NCI-H2227 (cell line): ENCODE results near the gene LAMA3.
"Not testable (repeated sequence)": the region's sequence is repeated elsewhere in the genome, so short reads cannot be mapped to it uniquely, and the experiment has no call there.

Experiments
- DNase-seq: peaks from one replicate; lab custom pipeline; 2025; ENCODE audit not compliant: unreplicated experiment; lab: John Stamatoyannopoulos, UW

LAMA3 gene

DNA sequence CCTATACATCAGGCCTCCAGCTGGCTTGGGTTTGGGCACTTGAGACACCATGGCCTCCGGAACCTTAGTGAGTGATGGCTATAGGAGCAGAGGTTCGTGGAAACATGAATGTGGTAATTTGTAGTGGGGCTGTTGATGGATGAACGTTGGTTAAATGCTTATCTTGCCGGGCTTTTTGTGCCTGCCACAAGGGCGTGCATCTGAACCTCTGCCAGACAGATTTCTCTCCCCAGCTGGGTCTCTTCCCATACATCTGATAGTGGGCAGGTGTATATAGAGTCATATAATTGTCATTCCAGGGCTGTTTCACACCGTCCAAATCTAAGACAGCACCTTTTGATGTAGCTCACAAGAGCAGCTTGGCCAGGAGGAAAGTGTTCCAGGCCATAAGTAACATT lies 14.7 kb downstream of the LAMA3 start:
- no peak for DNase-seq

DNA sequence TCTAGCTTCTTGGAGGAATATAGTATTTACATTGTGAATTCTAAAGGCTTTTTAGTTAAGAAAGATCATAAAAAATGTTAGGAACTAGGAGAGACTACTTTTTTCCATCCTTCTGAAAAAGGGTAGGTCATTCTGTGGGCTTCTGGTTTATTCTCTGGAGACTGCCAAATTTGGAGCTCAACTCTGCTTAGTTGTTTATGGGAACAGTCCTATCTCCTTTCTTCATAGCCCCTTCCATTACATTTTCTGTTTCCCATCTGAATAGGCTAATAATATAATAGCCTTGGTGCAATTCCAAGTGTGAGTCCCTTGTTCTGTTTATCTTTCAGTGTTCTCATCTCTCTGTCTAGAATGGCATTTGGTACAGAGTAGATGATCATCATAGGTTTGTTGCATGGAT lies 15.6 kb downstream of the LAMA3 start:
- no peak for DNase-seq

DNA sequence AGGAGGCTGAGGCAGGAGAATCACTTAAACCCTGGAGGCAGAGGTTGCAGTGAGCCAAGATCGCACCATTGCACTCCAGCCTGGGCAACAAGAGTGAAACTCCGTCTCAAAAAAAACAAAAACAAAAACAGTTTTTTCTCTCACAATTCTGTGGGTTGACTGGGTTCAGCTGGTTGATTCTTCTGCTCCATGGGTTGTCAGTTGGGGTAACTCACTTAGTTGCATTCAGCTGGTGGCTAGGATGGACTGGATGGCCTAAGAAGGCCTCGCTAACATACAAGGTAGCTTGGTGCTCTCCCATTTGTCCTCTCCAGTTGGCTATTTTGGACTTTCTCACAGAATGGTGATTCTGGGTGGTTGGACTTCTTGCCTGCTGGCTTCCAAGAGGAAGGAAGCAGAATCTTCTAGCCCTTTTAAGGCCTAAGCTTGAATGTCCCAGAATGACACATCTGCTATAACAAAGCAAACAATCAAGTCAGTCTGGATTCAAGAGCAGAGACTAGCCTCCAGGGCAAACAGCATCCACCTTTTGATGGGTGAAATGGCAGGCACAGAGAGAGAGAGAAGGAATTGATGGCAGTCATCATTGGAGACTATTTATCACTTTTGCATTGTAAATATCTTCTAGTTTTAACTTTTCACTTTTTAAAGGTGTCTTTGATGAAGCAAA lies 17.9 kb downstream of the LAMA3 start:
- DNase-seq: no peak

DNA sequence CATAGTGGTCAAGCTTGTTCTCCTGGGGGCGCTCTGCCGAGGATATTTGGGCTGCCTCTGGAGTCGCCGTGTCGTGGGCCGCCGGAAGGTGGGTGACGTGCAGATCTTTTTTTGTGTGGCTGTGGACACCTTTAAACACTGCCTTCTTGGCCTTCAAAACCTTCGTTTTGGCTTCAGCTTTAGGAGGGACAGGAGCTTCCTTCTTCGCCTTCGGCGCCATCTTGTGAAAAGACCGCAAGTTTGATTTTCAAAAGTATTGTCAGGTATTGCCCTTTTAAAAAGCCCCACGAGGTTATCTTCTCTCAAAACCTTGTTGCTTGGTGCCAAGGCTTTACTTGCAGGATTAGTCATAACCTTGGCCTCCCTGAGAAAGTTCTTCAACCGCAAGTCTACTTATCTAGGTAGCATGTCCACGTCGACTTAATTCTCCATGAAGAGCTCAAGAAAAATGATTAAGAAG lies 20.8 kb downstream of the LAMA3 start:
- DNase-seq: no peak

DNA sequence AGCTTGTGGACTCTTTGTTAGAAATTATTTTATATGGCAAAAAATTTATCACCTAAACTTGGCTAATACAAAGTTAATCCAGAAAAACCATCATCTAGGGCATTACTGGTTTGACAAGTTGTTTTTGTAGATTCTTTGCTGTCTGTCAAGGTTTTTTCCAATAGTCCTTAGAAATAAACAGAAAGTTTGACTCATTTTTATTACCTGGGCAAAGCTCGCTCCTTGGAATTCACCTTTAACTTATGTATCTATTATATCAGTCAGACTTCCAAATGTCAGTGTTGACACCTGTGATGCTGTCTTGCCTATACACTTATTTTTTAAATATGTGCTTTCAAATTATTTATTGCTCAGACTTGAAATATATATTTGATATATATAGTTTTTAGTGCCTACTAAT lies 21.7 kb downstream of the LAMA3 start:
- no peak for DNase-seq

DNA sequence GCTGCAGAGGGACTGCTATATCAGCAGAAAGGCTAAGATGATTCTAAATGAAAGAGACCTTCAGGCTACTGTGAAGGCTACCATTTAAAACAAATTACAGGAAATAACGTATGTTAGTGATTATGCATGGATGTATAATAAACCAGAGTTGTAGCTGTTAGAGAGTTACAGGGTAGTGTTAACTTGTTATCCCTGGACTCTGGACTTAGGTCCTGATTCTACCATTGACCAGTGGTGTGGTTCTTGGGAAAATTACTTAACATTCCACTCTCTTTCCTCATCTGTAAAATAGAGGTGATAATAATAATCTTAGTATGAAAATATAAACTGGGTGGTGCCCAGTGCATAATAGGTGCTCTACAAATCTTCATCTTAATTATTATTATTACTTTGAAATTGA lies 22.2 kb downstream of the LAMA3 start:
- DNase-seq: no peak

DNA sequence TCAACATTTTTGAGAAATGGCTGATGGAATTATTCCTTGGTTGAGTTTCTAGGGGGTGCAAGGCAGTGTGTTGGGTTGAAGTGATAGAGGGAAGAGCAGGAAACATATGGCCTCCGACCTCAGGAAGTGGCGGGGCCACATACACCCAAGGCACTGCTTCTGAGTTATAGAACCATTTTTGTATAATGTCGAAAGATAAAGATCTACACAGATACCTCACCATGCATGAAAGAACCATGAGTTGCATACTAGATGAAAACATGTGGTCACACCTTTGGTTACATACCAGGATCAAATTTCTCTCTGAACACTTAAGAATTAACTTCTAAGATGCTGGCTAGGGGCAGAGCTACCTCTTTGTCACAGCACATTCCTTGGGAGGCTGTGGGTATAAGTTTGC lies 23.2 kb downstream of the LAMA3 start:
- no peak for DNase-seq

DNA sequence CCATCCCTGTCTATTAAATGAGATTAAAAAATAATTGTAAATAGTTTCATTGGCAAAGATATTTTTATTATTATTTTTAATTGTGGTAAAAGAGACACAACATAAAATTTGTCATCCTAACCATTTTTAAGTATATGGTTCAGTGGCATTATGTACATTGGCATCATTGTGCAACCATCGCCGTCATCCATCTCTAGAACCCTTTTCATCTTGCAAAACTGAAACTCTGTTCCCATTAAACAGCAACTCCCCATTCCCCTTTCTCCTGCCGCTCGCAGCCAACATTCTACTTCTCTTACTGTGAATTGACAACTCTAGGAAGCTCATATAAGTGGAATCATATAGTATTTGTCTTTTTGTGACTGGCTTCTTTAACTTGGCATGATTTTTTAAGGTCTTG lies 25.3 kb downstream of the LAMA3 start:
- no peak for DNase-seq

DNA sequence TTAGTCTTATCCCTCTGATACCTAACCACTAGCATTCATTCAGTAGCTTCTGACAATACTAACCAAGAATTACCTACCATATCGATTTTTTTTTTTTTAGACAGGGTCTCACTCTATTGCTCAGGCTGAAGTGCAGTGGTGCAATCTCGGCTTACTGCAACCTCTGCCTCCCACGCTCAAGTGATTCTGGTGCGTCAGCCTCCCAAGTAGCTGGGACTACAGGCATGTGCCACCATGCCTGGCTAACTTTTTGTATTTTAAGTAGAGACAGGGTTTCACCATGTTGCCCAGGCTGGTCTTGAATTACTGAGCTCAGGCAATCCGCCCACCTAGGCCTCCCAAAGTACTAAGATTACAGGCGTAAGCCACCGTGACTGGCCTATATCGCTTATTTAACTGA lies 26.8 kb downstream of the LAMA3 start:
- not testable (repeated sequence) for DNase-seq

DNA sequence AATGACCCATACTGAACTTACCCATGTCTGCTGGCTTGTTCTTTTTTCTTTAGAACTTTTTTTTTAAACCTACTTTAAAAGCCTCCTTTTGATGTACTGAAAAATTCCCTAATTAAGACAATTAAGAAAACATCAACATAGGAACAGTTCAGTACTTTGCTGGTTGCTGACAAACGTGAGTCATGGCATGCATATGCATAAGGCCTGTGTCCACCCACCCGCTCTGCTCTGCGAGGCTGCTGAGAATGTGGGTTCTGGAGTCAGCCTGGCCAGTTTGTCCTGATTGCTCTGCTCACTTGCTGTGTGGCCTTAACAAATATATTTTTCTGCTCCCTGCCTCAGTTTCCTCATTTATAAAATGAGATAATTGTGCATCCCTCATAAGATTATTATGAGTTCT lies 27.3 kb downstream of the LAMA3 start:
- no peak for DNase-seq

DNA sequence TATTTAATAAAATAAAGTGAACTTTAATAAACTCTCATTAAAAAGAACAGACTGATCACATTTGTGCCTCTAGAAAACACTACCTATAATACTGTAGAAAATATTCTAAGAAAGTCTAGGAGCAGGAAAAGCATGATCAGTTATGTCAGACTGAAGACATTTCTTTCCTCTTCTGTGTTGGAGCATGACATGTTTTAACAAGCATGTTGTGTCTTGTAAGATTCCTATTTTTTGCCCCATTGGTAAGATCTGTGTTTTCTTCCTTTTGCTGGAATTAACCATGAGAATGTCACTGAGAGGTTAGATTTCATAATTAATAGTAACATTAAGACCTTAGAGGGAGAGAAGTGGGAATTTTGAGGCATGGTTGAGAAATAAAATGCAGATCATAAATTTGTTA lies 27.7 kb downstream of the LAMA3 start:
- no peak for DNase-seq

DNA sequence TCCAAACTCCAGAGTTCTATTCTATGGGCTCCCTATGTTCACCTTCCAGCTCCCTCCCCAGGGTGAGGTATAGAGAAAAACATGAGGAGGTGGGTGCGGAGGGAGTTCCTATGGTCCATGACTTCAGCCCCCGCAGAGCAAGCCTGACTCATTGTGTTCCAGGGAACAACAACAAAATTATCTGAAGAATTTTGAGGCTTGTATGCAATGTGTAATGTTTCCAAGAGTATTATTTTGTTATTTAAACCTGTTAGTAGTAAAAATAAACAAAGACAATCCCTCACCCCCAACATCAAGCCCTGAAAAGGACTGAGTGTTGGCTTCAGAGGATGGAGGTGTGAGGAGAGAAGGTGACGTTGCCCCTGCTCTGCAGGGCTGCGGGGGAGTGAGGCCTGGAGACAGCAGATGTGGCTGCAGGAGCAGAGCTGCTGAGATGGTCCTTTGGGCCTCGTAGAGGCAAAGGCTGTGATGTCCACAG lies 29.0 kb downstream of the LAMA3 start:
- no peak for DNase-seq

DNA sequence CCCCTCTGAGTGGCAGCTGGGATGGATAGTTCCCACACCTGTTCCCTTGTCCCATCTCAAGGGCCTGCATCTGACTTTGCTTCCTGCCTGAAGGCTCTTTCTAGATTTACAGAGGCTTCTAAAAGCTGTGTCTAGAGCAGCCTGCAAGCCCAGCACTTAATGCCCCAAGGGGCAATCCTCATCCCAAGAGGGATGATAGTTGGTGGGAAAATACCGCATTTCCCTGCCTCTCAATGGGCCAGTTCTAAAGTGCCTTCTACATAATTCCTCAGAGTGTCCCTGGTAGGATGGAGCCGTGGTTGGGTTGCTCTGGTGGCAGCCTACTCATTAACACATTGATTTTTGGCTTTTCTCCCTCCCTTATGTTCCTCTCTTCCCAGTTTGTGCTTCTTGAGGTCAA lies 29.5 kb downstream of the LAMA3 start:
- DNase-seq: no peak

DNA sequence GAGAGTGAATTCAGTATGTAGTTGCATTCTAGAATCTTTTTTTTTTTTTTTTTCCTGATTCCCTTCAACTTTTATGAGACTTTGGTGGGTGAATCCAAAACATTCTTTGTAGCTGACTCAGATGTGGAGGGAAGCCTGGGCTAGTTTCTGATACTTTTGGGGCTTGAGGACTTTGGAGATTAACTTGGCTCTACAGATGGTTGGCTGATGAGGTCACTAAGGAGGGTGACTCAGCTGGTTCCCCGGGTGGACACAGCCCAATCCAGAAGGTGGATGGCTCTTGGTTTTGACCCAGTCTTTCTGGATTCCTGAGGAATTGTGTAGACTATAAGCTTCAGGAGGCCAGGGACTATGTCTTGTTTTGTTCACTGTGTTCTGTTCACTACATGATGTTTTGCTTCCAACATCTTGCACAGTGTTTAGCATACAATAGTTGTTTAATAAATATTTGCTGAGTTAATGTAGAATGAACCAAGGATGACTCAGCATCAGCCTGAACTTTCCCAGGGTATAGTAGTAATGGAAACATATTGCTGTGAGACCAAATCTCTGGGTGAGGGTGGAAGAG lies 30.5 kb downstream of the LAMA3 start:
- DNase-seq: no peak

DNA sequence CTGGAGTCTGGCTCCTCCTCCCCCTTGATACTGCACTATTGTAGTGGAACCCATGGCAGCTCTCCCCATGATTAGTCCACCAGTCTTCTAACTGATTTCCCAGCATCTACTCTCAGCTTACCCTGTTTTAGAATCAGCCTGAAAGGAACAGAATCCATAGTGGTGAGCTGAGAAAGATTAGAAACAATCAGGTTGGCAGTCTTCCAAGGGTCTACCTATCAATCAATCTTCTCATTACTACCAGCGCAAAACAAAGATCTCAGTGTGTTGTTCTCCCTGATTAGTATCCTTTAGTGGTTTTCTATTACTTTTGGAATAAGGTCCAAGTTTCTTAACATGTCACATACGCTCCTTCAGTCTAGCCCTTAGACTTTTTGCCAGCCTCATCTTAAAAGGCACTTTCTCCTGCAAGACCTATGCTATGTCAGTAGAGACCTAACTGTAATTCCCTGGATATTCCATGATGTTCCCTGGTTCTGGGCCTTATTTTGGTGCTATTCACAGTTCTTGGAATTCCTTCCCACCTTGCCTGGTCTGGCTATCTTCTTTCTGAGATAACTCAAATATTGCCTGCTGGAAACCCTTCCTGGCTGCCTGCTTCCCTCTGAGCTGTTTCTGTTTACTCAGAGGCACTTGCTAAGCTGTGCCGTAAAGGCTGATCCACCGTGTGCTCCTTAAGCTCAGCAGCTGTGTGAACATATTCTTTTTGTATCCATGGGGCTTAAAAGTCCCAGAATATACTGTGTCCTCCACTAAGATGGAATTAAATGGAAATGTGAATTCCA lies 32.6 kb downstream of the LAMA3 start:
- no peak for DNase-seq

DNA sequence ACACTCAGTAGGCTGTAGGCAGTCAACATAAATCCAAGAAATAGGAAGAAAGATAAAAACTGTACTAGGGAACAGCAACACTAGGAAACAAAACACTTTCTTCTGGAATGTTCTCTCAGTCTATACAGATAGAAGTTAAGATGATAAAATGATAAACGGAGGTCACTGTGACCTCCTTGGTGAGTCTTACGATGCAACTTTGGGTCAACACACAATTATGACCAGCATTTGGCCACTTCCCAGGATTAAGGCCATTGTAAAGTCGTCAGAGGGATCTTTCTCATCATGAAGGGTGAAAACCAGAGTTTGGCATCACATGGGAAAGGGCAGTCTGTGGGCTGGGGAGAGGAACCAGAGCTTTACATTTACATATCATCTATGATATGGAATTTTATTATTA lies 33.4 kb downstream of the LAMA3 start:
- DNase-seq: no peak

DNA sequence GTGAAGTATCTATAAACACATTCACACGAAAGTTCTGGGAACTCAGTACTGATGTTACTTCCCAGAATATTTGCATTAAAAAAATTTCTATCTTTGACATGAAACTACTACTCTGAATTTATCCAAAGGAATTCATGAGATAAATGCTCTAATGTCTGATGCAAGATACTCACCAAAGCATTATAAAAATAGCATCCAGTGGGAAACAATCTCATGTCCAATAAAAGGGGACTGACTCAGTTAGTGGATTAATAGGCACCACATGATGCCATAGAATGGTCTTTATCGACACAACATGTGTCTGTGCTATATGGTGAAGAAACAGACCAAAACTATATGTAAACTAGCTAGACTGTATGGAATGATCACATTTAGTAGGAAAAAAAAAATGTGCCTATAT lies 33.9 kb downstream of the LAMA3 start:
- no peak for DNase-seq

DNA sequence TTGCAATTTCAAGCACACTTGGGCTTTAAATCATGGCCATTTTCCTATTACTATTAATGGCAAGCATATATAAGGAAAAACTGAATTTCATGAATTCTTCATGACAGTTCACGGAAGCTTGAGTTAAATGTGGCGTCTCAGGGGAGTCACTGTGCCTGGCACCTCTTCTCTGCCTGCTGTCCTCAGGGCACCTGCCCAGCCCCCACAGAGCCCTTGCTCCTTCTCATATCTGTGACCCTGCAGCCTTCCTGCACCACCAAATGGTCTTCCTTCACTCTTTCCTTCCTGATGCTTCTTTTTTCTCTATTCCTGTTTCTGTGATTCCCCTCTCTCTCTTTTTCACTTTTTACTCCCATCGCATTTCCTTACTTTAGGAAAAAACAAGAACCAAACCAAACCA lies 35.4 kb downstream of the LAMA3 start:
- DNase-seq: no peak

DNA sequence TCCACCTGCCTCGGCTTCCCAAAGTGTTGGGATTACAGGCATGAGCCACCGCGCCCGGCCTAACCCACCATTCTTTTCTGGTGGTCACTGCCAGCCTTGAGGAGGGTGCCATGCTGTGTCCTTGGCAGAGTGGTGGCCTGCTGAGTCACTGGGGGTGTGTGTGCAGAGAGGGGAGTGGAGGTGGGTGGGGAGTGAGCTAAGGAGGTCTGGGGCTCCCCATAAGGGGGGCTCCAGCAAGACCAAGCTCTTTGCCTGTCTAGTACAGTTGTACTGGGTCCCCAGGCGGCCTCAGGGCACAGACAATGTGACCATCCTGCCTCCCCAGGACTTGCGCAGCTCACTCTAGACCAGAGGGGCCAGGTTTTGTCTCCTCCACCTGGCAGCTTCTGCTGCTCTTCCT lies 36.1 kb downstream of the LAMA3 start:
- DNase-seq: no peak

DNA sequence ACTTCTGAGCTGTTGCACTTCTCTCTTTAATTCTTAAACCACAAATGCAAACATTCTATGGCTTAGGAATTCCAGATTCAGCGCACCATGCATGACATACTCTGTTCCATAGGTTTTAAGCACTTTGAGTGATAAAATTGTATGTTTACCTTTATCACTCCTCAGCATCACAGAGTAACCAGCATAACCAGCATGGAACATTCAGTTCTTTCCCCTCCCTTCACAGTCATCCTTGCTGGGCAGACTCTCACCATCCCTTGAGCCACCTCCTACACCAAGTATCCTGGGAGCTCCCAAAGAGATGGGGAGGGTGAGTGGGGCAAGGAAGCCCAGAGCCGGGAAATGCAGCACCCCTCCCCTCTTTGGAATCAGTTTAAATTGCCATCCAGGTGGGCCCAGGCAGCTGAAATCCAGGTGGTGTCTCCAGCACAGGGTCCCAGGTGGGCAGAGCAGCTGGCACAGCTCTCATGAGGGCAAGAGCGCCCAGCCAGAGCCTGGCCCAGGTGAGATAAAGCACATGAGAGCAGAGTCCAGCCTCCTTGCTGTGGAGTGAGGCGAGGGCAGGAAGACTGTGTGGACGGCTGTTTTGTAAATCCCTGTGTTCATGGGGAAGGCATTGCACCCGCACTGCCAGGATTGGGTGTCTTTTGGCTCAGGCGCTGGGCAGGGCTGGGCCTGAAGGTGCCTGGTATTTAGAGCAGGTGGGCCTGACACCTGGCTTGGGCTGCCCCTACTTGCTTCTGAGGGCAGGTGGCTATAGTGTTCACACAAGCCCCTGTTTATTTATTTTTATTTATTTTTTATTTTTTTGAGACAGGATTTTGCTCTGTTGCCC lies 36.8 kb downstream of the LAMA3 start:
- DNase-seq: no peak

DNA sequence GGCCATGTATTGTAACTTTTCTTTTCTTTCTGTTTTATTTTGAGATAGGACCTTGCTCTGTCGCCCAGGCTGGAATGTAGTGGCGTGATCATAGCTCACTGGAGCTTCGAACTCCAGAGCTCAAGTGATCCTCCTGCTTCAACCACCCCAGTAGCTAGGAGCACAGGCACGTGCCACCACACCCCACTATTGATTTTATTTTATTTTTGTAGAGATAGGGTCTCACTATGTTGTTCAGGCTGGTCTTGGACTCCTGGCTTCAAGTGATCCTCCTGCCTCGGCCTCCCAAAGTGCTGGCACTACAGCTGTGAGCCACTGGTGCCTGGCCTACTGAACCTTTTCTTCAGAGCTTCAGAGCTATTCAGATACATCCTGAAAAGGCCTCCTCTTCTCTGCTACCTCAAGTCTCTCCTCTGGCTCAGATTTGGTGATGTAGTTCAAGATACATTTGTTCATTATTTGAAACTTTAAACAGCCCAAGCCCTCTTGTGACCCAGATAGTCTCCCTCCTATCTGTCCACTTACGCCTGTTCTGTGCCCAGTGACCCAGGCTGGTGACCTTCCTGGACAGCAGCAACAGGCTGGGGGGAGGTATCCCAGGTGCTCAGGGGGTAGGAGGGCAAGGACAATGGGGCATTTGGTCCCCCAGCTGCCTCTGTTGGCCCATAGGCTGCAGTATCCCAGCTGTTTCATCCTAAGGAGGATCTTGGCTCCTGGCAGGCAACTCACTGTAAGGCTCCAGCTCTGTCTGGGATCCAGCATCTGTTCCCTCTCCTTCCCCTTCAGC lies 38.6 kb downstream of the LAMA3 start:
- DNase-seq: no peak
